H1 (cell line): ENCODE measurements around the gene GSTA3.

Experiments
- BCL11A ChIP-seq, 2 experiments: IDR thresholded peaks; one replicate each; pipeline ENCODE4 v1.6.1; 2011; ENCODE audit warnings: low read depth in 2 of 2, low read length in 2 of 2, mild to moderate bottlenecking in 2 of 2
- CHD7 ChIP-seq: fragments of 300-600 bp; sonication (generic); IDR thresholded peaks from 2 replicates; pipeline ENCODE4 v1.7.1; 2012; ENCODE audit warnings: low read length, moderate library complexity, mild to moderate bottlenecking, inconsistent platforms; ENCODE audit not compliant: insufficient replicate concordance
- CREB1 ChIP-seq: IDR thresholded peaks from 2 replicates; pipeline ENCODE4 v1.6.1; 2012; ENCODE audit warnings: inconsistent platforms
- EZH2 ChIP-seq: fragments of 200-600 bp; sonication (generic); IDR thresholded peaks from 2 replicates; pipeline ENCODE4 v1.7.1; 2012; ENCODE audit warnings: low read depth, mild to moderate bottlenecking, moderate library complexity, low read length, inconsistent platforms; ENCODE audit not compliant: severe bottlenecking
- JUND ChIP-seq: IDR thresholded peaks from 2 replicates; pipeline ENCODE4 v1.6.1; 2011; ENCODE audit warnings: mild to moderate bottlenecking, improper control_type of control experiment, low read length
- MAX ChIP-seq: IDR thresholded peaks from 2 replicates; pipeline ENCODE4 v1.6.1; 2012; ENCODE audit warnings: inconsistent platforms
- POLR2A ChIP-seq, 2 experiments: IDR thresholded peaks; 1 replicate in 1 of 2; 2 replicates in 1 of 2; pipeline ENCODE4 v1.6.1; 2011; ENCODE audit warnings: low read depth in 2 of 2, low read length in 2 of 2, mild to moderate bottlenecking in 2 of 2; ENCODE audit errors: control extremely low read depth in 1 of 2
- POLR2AphosphoS5 ChIP-seq: IDR thresholded peaks from 2 replicates; pipeline ENCODE4 v1.6.1; 2011; ENCODE audit warnings: low read depth, low read length
- SIN3A ChIP-seq, 2 experiments: IDR thresholded peaks in 1 of 2; conservative IDR thresholded peaks in 1 of 2; 2 replicates each; pipeline ENCODE4 v1.6.1; 2011 to 2012; ENCODE audit warnings: low read length in 2 of 2, improper control_type of control experiment in 1 of 2, low read depth in 1 of 2, mild to moderate bottlenecking in 1 of 2
- TAF1 ChIP-seq: IDR thresholded peaks from 2 replicates; pipeline ENCODE4 v1.6.1; 2011; ENCODE audit warnings: mild to moderate bottlenecking, low read depth, low read length
- TAF7 ChIP-seq: optimal IDR thresholded peaks from 2 replicates; pipeline ENCODE3; 2011; ENCODE audit warnings: low read depth, mild to moderate bottlenecking, inconsistent platforms, low read length, moderate library complexity, borderline replicate concordance
- TF ChIP-seq, protein P1 (sequence below), 3 experiments: IDR thresholded peaks; 1 replicate in 2 of 3; 2 replicates in 1 of 3; pipeline versions ENCODE4 v1.5.1 to v1.6.1; 2011; ENCODE audit warnings: low read length in 3 of 3, mild to moderate bottlenecking in 3 of 3, inconsistent platforms in 2 of 3, low read depth in 1 of 3, moderate library complexity in 1 of 3; ENCODE audit not compliant: insufficient read depth in 1 of 3; ENCODE audit errors: control extremely low read depth in 1 of 3

DNA sequence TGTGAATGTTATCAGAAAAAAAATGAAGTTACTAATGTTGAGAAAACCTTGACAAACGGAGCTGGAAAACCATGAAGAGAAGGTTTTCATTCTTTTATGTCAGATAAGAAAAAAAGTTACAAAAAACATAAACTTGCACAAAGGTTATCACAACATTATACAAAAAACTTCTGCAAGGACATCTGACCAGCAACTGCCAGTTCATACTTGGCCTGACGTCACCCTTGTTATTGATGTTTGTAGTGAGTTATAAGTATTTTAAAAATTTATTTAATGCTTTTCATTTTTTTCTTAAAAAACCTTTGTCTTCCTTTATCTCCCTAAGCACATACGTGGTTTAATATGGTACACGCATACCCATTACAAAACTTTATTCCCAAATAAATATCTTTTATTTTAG is 16.3 kb downstream of the GSTA3 start:
- TF ChIP-seq, protein P1, sequence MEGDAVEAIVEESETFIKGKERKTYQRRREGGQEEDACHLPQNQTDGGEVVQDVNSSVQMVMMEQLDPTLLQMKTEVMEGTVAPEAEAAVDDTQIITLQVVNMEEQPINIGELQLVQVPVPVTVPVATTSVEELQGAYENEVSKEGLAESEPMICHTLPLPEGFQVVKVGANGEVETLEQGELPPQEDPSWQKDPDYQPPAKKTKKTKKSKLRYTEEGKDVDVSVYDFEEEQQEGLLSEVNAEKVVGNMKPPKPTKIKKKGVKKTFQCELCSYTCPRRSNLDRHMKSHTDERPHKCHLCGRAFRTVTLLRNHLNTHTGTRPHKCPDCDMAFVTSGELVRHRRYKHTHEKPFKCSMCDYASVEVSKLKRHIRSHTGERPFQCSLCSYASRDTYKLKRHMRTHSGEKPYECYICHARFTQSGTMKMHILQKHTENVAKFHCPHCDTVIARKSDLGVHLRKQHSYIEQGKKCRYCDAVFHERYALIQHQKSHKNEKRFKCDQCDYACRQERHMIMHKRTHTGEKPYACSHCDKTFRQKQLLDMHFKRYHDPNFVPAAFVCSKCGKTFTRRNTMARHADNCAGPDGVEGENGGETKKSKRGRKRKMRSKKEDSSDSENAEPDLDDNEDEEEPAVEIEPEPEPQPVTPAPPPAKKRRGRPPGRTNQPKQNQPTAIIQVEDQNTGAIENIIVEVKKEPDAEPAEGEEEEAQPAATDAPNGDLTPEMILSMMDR (IDR thresholded peaks at IDR 0.05; ENCODE audit: control extremely low read depth in 1 of 3, insufficient read depth in 1 of 3, low read depth in 1 of 3, low read length in 3 of 3) = no peak
- no peak for TF ChIP-seq TAF7
- TF ChIP-seq EZH2 = no peak
- TF ChIP-seq POLR2A (IDR thresholded peaks at IDR 0.05; ENCODE audit: control extremely low read depth in 1 of 2, low read depth in 2 of 2, low read length in 2 of 2) = no peak
- TF ChIP-seq POLR2AphosphoS5 = no peak
- no peak for TF ChIP-seq MAX
- TF ChIP-seq JUND = no peak
- no peak for TF ChIP-seq CREB1
- TF ChIP-seq BCL11A (IDR thresholded peaks at IDR 0.05; ENCODE audit: low read depth in 2 of 2, low read length in 2 of 2) = no peak
- no peak for TF ChIP-seq SIN3A (conservative IDR thresholded peaks at IDR 0.05 in 1 of 2, IDR thresholded peaks at IDR 0.05 in 1 of 2; ENCODE audit: low read depth in 1 of 2, low read length in 2 of 2)
- TF ChIP-seq CHD7 = no peak
- no peak for TF ChIP-seq TAF1
